ENCODE measurements around the gene TTR.
A peak's percentile ranks its signal among the peaks of the same experiment; 100 is the strongest.

DNA sequence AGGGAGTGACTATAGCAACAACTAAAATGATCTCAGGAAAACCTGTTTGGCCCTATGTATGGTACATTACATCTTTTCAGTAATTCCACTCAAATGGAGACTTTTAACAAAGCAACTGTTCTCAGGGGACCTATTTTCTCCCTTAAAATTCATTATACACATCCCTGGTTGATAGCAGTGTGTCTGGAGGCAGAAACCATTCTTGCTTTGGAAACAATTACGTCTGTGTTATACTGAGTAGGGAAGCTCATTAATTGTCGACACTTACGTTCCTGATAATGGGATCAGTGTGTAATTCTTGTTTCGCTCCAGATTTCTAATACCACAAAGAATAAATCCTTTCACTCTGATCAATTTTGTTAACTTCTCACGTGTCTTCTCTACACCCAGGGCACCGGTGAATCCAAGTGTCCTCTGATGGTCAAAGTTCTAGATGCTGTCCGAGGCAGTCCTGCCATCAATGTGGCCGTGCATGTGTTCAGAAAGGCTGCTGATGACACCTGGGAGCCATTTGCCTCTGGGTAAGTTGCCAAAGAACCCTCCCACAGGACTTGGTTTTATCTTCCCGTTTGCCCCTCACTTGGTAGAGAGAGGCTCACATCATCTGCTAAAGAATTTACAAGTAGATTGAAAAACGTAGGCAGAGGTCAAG is 955 bp downstream of the TTR start:
- TF ChIP-seq YY1 (IDR thresholded peaks at IDR 0.05) (peak; percentile 91), RAD21 (IDR thresholded peaks at IDR 0.05) (peak in 1 of 2 donors; percentile 9), RXRA (IDR thresholded peaks at IDR 0.05) (peak in 1 of 2 donors; percentile 49), FOXA2 (IDR thresholded peaks at IDR 0.05) (no peak), JUND (IDR thresholded peaks at IDR 0.05) (no peak), MAX (IDR thresholded peaks at IDR 0.05) (peak; percentile 70)
- TF ChIP-seq, protein P1, sequence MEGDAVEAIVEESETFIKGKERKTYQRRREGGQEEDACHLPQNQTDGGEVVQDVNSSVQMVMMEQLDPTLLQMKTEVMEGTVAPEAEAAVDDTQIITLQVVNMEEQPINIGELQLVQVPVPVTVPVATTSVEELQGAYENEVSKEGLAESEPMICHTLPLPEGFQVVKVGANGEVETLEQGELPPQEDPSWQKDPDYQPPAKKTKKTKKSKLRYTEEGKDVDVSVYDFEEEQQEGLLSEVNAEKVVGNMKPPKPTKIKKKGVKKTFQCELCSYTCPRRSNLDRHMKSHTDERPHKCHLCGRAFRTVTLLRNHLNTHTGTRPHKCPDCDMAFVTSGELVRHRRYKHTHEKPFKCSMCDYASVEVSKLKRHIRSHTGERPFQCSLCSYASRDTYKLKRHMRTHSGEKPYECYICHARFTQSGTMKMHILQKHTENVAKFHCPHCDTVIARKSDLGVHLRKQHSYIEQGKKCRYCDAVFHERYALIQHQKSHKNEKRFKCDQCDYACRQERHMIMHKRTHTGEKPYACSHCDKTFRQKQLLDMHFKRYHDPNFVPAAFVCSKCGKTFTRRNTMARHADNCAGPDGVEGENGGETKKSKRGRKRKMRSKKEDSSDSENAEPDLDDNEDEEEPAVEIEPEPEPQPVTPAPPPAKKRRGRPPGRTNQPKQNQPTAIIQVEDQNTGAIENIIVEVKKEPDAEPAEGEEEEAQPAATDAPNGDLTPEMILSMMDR (IDR thresholded peaks at IDR 0.05; ENCODE audit: low read depth, low read length, missing input control): no peak
- TF ChIP-seq, protein P2, sequence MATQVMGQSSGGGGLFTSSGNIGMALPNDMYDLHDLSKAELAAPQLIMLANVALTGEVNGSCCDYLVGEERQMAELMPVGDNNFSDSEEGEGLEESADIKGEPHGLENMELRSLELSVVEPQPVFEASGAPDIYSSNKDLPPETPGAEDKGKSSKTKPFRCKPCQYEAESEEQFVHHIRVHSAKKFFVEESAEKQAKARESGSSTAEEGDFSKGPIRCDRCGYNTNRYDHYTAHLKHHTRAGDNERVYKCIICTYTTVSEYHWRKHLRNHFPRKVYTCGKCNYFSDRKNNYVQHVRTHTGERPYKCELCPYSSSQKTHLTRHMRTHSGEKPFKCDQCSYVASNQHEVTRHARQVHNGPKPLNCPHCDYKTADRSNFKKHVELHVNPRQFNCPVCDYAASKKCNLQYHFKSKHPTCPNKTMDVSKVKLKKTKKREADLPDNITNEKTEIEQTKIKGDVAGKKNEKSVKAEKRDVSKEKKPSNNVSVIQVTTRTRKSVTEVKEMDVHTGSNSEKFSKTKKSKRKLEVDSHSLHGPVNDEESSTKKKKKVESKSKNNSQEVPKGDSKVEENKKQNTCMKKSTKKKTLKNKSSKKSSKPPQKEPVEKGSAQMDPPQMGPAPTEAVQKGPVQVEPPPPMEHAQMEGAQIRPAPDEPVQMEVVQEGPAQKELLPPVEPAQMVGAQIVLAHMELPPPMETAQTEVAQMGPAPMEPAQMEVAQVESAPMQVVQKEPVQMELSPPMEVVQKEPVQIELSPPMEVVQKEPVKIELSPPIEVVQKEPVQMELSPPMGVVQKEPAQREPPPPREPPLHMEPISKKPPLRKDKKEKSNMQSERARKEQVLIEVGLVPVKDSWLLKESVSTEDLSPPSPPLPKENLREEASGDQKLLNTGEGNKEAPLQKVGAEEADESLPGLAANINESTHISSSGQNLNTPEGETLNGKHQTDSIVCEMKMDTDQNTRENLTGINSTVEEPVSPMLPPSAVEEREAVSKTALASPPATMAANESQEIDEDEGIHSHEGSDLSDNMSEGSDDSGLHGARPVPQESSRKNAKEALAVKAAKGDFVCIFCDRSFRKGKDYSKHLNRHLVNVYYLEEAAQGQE (IDR thresholded peaks at IDR 0.05): no peak
